HG03442 (cell line): ENCODE data around the gene THBS3.
"Not testable (repeated sequence)": the region's sequence is repeated elsewhere in the genome, so short reads cannot be mapped to it uniquely, and the experiment has no call there.

Experiments used
- ATAC-seq: cut with Tn5 transposase; IDR thresholded peaks from one replicate; pipeline ENCODE4 v1.9.1; 2021; ENCODE audit warnings: mild to moderate bottlenecking, moderate library complexity; ENCODE audit not compliant: unreplicated experiment

THBS3 gene

GRCh38 chr1:155191904-155192303 is 15.8 kb downstream of the THBS3 start:
- ATAC-seq = no peak

- ATAC-seq = not testable (repeated sequence)
These were observed 17.8 kb downstream of the THBS3 start for GRCh38 chr1:155189926-155190325.

- no peak for ATAC-seq
These were observed 19.4 kb downstream of the THBS3 start for GRCh38 chr1:155188268-155188667.

GRCh38 chr1:155187456-155187891 is 20.2 kb downstream of the THBS3 start:
- ATAC-seq = no peak

GRCh38 chr1:155186794-155187455 is 20.8 kb downstream of the THBS3 start:
- no peak for ATAC-seq

GRCh38 chr1:155186067-155186793 is 21.5 kb downstream of the THBS3 start:
- no peak for ATAC-seq

- ATAC-seq = no peak
These were observed 22.0 kb downstream of the THBS3 start for GRCh38 chr1:155185783-155186066.

- peak; percentile 80 for ATAC-seq
These were observed 22.6 kb downstream of the THBS3 start for GRCh38 chr1:155184835-155185782.

GRCh38 chr1:155184351-155184811 is 23.3 kb downstream of the THBS3 start:
- ATAC-seq = no peak

GRCh38 chr1:155183775-155184221 is 23.9 kb downstream of the THBS3 start:
- ATAC-seq = no peak

GRCh38 chr1:155182052-155182550 is 25.6 kb downstream of the THBS3 start:
- no peak for ATAC-seq

- no peak for ATAC-seq
These were observed 26.2 kb downstream of the THBS3 start for GRCh38 chr1:155181371-155182051.

GRCh38 chr1:155179112-155180031 is 28.3 kb downstream of the THBS3 start:
- ATAC-seq = no peak

GRCh38 chr1:155178441-155179111 is 29.1 kb downstream of the THBS3 start:
- ATAC-seq = no peak

- no peak for ATAC-seq
These were observed 29.8 kb downstream of the THBS3 start for GRCh38 chr1:155177918-155178281.

GRCh38 chr1:155177192-155177917 is 30.3 kb downstream of the THBS3 start:
- no peak for ATAC-seq

- ATAC-seq = no peak
These were observed 31.1 kb downstream of the THBS3 start for GRCh38 chr1:155176544-155177071.

GRCh38 chr1:155175927-155176371 is 31.7 kb downstream of the THBS3 start:
- no peak for ATAC-seq
